Neural progenitor cell (in vitro differentiated cells): ENCODE measurements around the gene SNX22.

Source experiments
- EZH2 ChIP-seq: fragments of 200-600 bp; sonication (generic); IDR thresholded peaks from 2 replicates; pipeline ENCODE4 v1.6.1; 2017; ENCODE audit warnings: antibody characterized with exemption, mild to moderate bottlenecking, moderate library complexity
- EZH2phosphoT487 ChIP-seq: fragments of 200-600 bp; sonication (generic); IDR thresholded peaks from 2 replicates; pipeline ENCODE4 v1.6.1; 2017; ENCODE audit warnings: antibody characterized with exemption
- TF ChIP-seq, protein P1 (sequence below): fragments of 200-600 bp; sonication (generic); IDR thresholded peaks from 2 replicates; pipeline ENCODE4 v1.5.1; 2017; ENCODE audit warnings: antibody characterized with exemption, mild to moderate bottlenecking

DNA sequence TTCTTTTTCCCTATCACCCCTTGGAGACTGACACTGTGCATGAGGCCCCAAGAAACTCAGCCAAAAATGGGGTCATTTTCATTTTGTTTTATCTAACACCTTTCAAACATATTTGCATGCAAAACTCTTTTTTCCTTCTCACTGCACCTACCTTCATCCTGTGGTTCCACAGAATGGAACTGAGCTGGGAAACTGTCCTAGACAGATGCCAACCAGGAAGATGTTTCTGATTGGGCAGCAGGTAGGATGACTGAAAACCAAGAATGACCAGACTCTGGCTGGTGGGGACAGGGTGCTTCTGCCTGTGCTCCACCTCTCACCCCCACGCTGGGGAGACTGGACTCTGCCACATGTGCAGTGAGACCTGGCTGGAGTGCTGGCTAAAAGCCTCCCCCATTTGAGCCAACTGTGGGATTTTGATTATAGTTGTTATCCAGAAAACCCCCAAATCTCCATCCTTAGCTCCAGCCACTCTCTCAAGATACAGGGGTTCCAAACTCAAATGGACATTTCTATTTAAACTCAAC, 6.1 kb downstream of the SNX22 start:
- TF ChIP-seq, protein P1, sequence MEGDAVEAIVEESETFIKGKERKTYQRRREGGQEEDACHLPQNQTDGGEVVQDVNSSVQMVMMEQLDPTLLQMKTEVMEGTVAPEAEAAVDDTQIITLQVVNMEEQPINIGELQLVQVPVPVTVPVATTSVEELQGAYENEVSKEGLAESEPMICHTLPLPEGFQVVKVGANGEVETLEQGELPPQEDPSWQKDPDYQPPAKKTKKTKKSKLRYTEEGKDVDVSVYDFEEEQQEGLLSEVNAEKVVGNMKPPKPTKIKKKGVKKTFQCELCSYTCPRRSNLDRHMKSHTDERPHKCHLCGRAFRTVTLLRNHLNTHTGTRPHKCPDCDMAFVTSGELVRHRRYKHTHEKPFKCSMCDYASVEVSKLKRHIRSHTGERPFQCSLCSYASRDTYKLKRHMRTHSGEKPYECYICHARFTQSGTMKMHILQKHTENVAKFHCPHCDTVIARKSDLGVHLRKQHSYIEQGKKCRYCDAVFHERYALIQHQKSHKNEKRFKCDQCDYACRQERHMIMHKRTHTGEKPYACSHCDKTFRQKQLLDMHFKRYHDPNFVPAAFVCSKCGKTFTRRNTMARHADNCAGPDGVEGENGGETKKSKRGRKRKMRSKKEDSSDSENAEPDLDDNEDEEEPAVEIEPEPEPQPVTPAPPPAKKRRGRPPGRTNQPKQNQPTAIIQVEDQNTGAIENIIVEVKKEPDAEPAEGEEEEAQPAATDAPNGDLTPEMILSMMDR, result no peak
- no peak for TF ChIP-seq EZH2
- TF ChIP-seq EZH2phosphoT487, result no peak
